NB4 (cell line): ENCODE measurements around the gene POLG.
A peak's percentile ranks its signal among the peaks of the same experiment; 100 is the strongest.

ENCODE experiments used
- DNase-seq: peaks from one replicate; pipeline ENCODE4 v3.0.0; 2010; ENCODE audit warnings: low read depth
- H3K4me3 ChIP-seq: one replicate; pipeline ENCODE4 v1.5.1; 2011; ENCODE audit warnings: mild to moderate bottlenecking, low read depth, low read length, moderate library complexity
- MYC ChIP-seq: IDR thresholded peaks from 2 replicates; pipeline ENCODE4 v1.6.1; 2011; ENCODE audit warnings: low read depth, low read length
- POLR2A ChIP-seq: IDR thresholded peaks from 2 replicates; pipeline ENCODE4 v1.6.1; 2011; ENCODE audit warnings: mild to moderate bottlenecking; ENCODE audit not compliant: insufficient read length; ENCODE audit errors: extremely low read depth
- TF ChIP-seq, protein P1 (sequence below): IDR thresholded peaks from one replicate; pipeline ENCODE4 v1.5.1; 2012; ENCODE audit warnings: low read depth, low read length
- TF ChIP-seq, protein P2 (sequence below): IDR thresholded peaks from 2 replicates; pipeline ENCODE4 v1.6.1; 2011; ENCODE audit warnings: low read depth, low read length

The POLG gene

DNA sequence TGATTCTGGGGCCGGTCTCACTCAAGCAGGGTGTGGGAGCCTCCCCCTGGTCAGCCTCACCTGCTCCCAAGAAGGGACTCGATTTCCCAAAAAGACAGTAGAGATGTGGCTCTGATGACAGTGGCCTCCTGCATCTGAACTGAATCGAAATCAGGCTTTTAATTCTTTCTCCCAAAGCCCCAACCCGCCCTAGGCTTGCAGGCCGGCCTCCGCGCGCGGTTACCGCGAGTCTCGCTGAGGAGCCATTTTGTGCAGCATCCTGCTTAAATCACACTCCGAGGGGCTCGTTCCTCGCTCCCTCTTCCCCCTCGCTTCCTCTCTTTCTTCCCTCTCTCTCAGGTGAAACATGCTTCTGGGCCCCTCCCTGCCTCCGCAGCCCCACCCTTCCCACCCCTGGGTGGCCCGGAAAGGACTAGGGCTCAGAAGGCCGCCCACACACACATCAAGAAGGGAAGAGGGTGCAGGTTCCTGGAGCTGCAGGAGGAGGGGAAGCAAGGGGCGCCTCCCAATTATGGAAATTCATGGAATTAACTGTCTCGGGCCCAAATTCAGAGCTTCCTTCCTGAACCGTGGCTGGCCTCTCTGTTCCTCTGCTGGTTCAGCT, 30.9 kb upstream of the POLG start:
- no peak for DNase-seq
- H3K4me3 ChIP-seq, result no peak overlapping the region
- TF ChIP-seq, protein P1, sequence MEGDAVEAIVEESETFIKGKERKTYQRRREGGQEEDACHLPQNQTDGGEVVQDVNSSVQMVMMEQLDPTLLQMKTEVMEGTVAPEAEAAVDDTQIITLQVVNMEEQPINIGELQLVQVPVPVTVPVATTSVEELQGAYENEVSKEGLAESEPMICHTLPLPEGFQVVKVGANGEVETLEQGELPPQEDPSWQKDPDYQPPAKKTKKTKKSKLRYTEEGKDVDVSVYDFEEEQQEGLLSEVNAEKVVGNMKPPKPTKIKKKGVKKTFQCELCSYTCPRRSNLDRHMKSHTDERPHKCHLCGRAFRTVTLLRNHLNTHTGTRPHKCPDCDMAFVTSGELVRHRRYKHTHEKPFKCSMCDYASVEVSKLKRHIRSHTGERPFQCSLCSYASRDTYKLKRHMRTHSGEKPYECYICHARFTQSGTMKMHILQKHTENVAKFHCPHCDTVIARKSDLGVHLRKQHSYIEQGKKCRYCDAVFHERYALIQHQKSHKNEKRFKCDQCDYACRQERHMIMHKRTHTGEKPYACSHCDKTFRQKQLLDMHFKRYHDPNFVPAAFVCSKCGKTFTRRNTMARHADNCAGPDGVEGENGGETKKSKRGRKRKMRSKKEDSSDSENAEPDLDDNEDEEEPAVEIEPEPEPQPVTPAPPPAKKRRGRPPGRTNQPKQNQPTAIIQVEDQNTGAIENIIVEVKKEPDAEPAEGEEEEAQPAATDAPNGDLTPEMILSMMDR, result no peak
- TF ChIP-seq, protein P2, sequence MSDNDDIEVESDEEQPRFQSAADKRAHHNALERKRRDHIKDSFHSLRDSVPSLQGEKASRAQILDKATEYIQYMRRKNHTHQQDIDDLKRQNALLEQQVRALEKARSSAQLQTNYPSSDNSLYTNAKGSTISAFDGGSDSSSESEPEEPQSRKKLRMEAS, result no peak
- TF ChIP-seq MYC, result no peak
- TF ChIP-seq POLR2A, result no peak

DNA sequence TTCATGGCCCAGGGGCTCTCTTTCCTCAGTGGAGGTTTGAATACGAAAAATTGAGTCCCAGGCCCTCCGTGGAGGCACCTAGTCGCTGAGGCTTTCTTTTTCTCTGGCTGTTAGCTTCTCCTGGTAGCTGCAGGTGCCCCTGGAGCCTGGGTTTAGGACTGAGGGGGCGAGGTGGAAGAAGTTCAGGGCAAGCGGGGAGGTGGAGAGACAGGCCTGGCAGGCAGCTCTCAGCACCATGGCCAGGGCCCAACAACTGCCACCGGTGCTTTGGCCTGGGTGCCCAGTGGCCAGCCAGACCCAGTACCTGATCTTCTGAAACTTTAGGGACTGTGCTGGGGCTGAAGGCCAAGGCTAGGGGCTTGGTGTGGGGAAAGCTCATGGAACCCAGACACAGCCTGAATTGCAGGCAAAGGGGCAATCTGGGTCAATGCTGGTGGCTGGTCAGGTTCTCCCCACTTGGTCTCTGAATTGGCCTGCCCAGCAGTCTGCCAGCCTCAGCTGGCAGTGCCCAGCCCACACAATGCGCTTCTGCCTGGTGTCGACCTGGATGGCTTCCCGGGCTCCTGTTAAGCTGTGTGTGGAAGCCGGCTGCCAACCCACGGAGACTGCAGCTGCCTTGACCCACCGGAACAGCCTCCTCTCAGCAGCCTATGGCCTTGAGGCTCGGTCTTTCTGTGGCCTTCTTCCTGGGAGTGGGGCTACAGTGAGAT, 30.3 kb upstream of the POLG start:
- no peak overlapping the region for H3K4me3 ChIP-seq
- DNase-seq, result peak; percentile 64
- no peak for TF ChIP-seq POLR2A

DNA sequence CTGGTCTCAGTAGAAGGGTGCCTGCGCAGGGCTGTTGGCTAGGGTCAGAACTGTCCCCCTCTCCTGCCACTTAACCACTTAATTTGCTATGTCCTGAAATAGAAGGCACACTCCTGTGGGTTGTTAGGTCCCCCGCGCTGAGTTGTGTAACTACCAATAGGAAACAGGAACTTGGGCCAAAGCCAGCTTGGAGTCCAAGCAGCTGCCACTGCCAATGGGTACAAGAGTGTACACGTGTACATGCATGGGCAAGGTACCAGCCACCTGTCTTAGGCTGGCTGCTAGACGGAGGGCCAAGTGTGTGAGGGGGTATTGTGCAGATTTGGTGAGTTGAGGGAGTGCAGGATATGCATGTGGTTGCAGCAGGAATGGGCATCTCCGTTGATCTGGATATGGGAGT, 29.7 kb upstream of the POLG start:
- H3K4me3 ChIP-seq, result no peak overlapping the region
- peak; percentile 95 for DNase-seq
- TF ChIP-seq, protein P1, result no peak
- no peak for TF ChIP-seq POLR2A
- peak; percentile 79 for TF ChIP-seq MYC
- TF ChIP-seq, protein P2, result peak; percentile 94

DNA sequence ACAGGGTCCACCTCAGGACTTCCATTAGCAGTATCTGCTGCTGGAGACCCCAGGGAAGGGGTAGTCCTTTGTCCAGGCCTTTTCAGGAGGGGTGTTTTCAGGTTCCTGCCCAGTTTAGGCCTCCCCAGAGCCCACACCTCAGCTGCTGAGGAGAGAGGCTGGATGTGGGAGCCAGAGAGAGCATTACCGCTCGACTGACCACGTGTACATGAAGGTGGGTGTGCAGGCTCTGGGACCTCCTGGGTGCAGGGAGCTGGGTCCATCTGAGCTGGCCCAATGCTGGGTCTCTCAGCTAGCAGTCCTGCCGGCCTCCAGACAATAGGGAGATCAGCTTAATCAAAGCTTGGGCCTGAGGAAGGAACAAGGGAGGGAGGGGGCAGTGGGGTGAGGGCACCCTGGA, 29.1 kb upstream of the POLG start:
- TF ChIP-seq MYC (no peak), POLR2A (no peak)
- TF ChIP-seq, protein P1, result no peak
- TF ChIP-seq, protein P2, result no peak
- no peak overlapping the region for H3K4me3 ChIP-seq
- no peak for DNase-seq

DNA sequence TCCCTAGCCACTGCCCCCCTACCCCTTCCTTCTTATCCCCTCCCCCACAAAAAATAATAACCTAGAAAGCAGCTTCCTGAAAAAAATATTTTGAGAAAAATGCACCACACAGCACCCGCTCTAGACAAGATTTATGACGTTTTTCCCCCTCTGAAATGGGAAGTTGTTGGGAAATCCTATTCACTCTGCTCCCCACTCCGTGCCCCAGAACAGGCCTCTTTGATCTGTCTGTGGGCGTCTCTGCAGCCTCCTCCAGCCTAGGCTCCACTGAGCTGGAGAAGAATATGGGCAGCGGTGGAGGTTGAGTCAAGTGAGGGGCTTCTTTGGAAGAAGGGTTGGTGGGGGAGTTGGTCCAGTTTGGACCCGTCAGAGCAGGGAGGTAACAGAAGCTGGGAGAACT, 28.5 kb upstream of the POLG start:
- no peak for TF ChIP-seq POLR2A
- TF ChIP-seq MYC, result no peak
- TF ChIP-seq, protein P1, result no peak
- TF ChIP-seq, protein P2, result no peak

DNA sequence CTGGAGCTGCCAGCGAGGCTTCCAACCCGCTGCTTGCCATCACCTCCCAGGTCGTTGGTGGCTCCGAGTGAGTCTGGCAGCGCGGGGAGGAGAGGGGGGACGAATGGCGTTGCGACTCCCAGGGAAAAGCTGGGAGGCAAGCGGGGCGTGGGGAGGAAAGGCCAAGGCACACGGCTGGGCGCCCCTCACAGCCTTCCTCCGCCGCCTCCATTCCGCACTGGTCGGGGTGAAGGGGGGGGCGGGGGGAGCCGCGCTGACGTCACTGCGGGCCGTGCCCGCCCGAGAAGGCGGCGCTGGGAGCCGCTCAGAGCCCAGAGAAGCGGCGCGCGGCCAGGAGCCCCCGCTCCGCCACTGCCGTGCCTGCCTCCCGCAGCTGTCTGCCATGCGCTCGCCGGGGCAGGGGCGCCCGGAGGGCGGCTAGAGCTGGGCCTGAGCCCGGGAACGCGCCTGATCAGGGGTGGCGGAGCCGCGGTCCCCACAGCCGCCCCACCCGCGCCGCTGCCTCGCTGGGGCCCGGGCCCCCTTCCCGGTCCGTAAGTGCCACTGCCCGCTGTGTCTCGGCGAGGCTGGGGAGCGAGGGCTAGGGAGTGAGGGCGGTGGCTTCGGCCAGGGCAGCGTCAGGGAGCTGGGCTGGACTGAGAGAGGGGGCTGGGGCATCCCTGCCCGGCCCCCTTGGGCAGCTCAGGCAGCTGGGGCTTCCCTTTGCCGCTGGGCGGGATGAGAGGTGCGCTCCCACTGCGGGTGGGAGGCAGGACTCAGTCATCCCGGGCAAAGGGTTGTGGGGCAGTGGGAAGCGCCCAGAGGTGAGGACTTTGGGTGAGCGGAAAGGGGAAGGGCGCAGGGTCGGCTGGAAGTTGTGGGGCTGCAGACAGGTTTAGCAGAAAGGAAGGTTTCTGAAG, 27.8 kb upstream of the POLG start:
- no peak for TF ChIP-seq MYC
- no peak for TF ChIP-seq POLR2A
- TF ChIP-seq, protein P1, result no peak
- TF ChIP-seq, protein P2, result no peak
- no peak overlapping the region for H3K4me3 ChIP-seq
- DNase-seq, result no peak

More for the DNA sequence above, 28.5 kb upstream of the POLG start:
- no peak overlapping the region for H3K4me3 ChIP-seq
- DNase-seq, result peak; percentile 72
